GM23338 (cell line): ENCODE results near the gene DLG4.
"Not testable (repeated sequence)": the region's sequence is repeated elsewhere in the genome, so short reads cannot be mapped to it uniquely, and the experiment has no call there.

Experiments
- CTCF ChIP-seq, 2 experiments: fragments of 200-600 bp in 1 of 2; sonication (generic) in 1 of 2; conservative IDR thresholded peaks; 2 replicates each; pipeline versions ENCODE4 v1.5.1 to v1.6.1; 2016 to 2017; ENCODE audit warnings: antibody characterized with exemption in 2 of 2, low read depth in 2 of 2, mild to moderate bottlenecking in 2 of 2, moderate library complexity in 1 of 2
- NANOG ChIP-seq: IDR thresholded peaks from 2 replicates; pipeline ENCODE4 v1.6.1; 2016; ENCODE audit warnings: antibody characterized with exemption, borderline replicate concordance
- REST ChIP-seq: IDR thresholded peaks from one replicate; pipeline ENCODE4 v1.6.1; 2018; ENCODE audit warnings: antibody characterized with exemption; ENCODE audit not compliant: unreplicated experiment

GRCh38 chr17:7158424-7158823, 61.2 kb downstream of the DLG4 start:
- TF ChIP-seq CTCF (conservative IDR thresholded peaks at IDR 0.05; ENCODE audit: low read depth in 2 of 2); NANOG; REST: not testable (repeated sequence)
